Keratinocyte (primary cell): ENCODE measurements around the gene SMARCD3. TPM values are rescaled to one million over a fixed set of nuclear protein-coding genes. Genes with fewer than 3 reads are reported as not detected.

ENCODE experiments used
- DNase-seq: peaks from one replicate; pipeline ENCODE4 v3.0.0-alpha.2; 2011; ENCODE audit warnings: low read depth, missing footprints, low spot score
- FAIRE-seq: peaks from 2 replicates; lab custom pipeline; 2011; peaks lifted over from hg19 to GRCh38; lab: Jason Lieb, UNC
- H2AFZ ChIP-seq: 2 replicates; pipeline ENCODE4 v1.6.0; 2012; ENCODE audit warnings: low read length, control low read depth, inconsistent platforms; ENCODE audit not compliant: control insufficient read depth
- H3K27ac ChIP-seq: 2 replicates; pipeline ENCODE4 v1.5.1; 2011; ENCODE audit warnings: low read length; ENCODE audit not compliant: control insufficient read depth, insufficient read depth
- H3K27me3 ChIP-seq: 3 replicates; pipeline ENCODE4 v1.6.0; 2011; ENCODE audit warnings: low read length; ENCODE audit not compliant: control insufficient read depth, insufficient read depth; ENCODE audit errors: extremely low read depth
- H3K36me3 ChIP-seq, 2 experiments: 2 replicates in 1 of 2; 3 replicates in 1 of 2; pipeline ENCODE4 v1.5.1; 2011; ENCODE audit warnings: low read length in 2 of 2, mild to moderate bottlenecking in 1 of 2; ENCODE audit not compliant: control insufficient read depth in 2 of 2, insufficient read depth in 2 of 2; ENCODE audit errors: extremely low read depth in 1 of 2
- H3K4me1 ChIP-seq: 3 replicates; pipeline ENCODE4 v1.5.1; 2011; ENCODE audit warnings: low read length; ENCODE audit not compliant: control insufficient read depth, insufficient read depth; ENCODE audit errors: extremely low read depth
- H3K4me2 ChIP-seq: 3 replicates; pipeline ENCODE4 v1.6.0; 2011; ENCODE audit warnings: low read depth, low read length; ENCODE audit not compliant: control insufficient read depth, insufficient read depth; ENCODE audit errors: extremely low read depth
- H3K4me3 ChIP-seq, 3 experiments: fragments of 200-600 bp in 1 of 3; sonication (generic) in 1 of 3; 2 replicates in 2 of 3; 3 replicates in 1 of 3; pipeline ENCODE4 v1.5.1; 2011 to 2016; ENCODE audit warnings: low read length in 3 of 3, mild to moderate bottlenecking in 3 of 3, control low read depth in 2 of 3, inconsistent platforms in 1 of 3, low read depth in 1 of 3, mixed read lengths in 1 of 3, mixed run types in 1 of 3, moderate library complexity in 1 of 3; ENCODE audit not compliant: control insufficient read depth in 2 of 3, insufficient read depth in 2 of 3; ENCODE audit errors: extremely low read depth in 1 of 3
- H3K79me2 ChIP-seq: 2 replicates; pipeline ENCODE4 v1.6.0; 2012; ENCODE audit warnings: low read length; ENCODE audit not compliant: control insufficient read depth, insufficient read depth
- H3K9ac ChIP-seq: 3 replicates; pipeline ENCODE4 v1.6.0; 2011; ENCODE audit warnings: low read length; ENCODE audit not compliant: control insufficient read depth, insufficient read depth; ENCODE audit errors: extremely low read depth
- H3K9me1 ChIP-seq: 3 replicates; pipeline ENCODE4 v1.6.0; 2011; ENCODE audit warnings: low read length; ENCODE audit not compliant: control insufficient read depth, insufficient read depth; ENCODE audit errors: extremely low read depth
- H3K9me3 ChIP-seq: 2 replicates; pipeline ENCODE4 v1.5.1; 2012; ENCODE audit warnings: low read depth, low read length; ENCODE audit not compliant: control insufficient read depth
- H4K20me1 ChIP-seq: 3 replicates; pipeline ENCODE4 v1.6.0; 2011; ENCODE audit warnings: low read length; ENCODE audit not compliant: control insufficient read depth, insufficient read depth; ENCODE audit errors: extremely low read depth
- EZH2 ChIP-seq: IDR thresholded peaks from one replicate; pipeline ENCODE4 v1.6.1; 2012; ENCODE audit warnings: inconsistent platforms, mild to moderate bottlenecking, low read length, moderate library complexity
- dilution Hi-C: fragments of 300-500 bp; cut with MboI; formaldehyde crosslinking; loops from one replicate; pipeline ENCODE4 v1.7.0; 2020; ENCODE audit warnings: low sequenced_read_pairs; ENCODE audit not compliant: extremely low pct_ligation_motif_present
- polyA plus RNA-seq, 5 experiments: library from polyadenylated mRNA; depleted of rRNA in 3 of 5; stranded (reverse) in 3 of 5; stranded (forward) in 1 of 5; unstranded in 1 of 5; fragments of >200 nt; gene quantifications; 1 replicate in 1 of 5; 2 replicates in 3 of 5; 3 replicates in 1 of 5; pipeline versions ENCODE4 v1.2.1 to v1.2.3, GENCODE V29; 2011 to 2012; ENCODE audit warnings: missing spikeins in 2 of 5, low read depth in 1 of 5, low replicate concordance in 1 of 5
- TF ChIP-seq, protein P1 (sequence below), 3 experiments: IDR thresholded peaks in 1 of 3; conservative IDR thresholded peaks in 1 of 3; optimal IDR thresholded peaks in 1 of 3; 2 replicates in 2 of 3; 3 replicates in 1 of 3; pipeline versions ENCODE3 to v1.5.1; 2011; ENCODE audit warnings: low read length in 3 of 3, mild to moderate bottlenecking in 3 of 3, moderate library complexity in 2 of 3, control low read depth in 1 of 3, inconsistent platforms in 1 of 3; ENCODE audit not compliant: insufficient read depth in 2 of 3; ENCODE audit errors: extremely low read depth in 1 of 3

The SMARCD3 gene
- polyA plus RNA-seq, 1 donor (not counting 4 experiments of a cell fraction or from before 2014, with no cell fraction given) = 3.0 TPM

- FAIRE-seq = no peak
These were observed 16.1 kb upstream of the SMARCD3 start for GRCh38 chr7:151264615-151265014.

DNA sequence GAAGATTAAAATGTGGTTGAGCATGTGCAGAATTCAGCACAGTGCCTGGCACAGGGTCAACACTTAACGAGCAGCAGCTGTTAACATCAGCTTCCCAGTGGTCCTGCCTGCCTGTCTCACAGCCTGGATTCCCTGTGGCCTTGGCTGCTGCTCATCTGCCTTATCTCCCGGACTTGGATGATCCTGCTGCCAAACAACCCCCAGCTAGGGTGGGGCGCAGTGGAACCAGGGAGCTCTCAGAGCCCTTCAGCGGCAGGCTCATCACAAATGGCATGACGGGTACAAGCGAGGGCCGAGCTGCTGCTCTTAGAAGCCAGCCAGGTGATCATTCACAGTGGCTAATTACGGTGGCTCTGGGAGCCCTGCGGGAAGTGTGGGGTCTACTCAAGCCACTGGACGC lies 13.0 kb upstream of the SMARCD3 start:
- Histone ChIP-seq H3K36me3 (no peaks in the 10 kb centered on the region), H3K4me2 (no peak overlapping the region), H3K9me1 (no peaks in the 10 kb centered on the region), H3K27me3 (peaks cover 47% of the 10 kb centered on the region), H3K9me3 (no peaks in the 10 kb centered on the region), H4K20me1 (no peaks in the 10 kb centered on the region), H3K9ac (no peak overlapping the region), H3K79me2 (no peaks in the 10 kb centered on the region), H2AFZ (no peak overlapping the region), H3K4me3 (no peak overlapping the region), H3K27ac (no peak overlapping the region), H3K4me1 (no peaks in the 10 kb centered on the region)
- TF ChIP-seq, protein P1, sequence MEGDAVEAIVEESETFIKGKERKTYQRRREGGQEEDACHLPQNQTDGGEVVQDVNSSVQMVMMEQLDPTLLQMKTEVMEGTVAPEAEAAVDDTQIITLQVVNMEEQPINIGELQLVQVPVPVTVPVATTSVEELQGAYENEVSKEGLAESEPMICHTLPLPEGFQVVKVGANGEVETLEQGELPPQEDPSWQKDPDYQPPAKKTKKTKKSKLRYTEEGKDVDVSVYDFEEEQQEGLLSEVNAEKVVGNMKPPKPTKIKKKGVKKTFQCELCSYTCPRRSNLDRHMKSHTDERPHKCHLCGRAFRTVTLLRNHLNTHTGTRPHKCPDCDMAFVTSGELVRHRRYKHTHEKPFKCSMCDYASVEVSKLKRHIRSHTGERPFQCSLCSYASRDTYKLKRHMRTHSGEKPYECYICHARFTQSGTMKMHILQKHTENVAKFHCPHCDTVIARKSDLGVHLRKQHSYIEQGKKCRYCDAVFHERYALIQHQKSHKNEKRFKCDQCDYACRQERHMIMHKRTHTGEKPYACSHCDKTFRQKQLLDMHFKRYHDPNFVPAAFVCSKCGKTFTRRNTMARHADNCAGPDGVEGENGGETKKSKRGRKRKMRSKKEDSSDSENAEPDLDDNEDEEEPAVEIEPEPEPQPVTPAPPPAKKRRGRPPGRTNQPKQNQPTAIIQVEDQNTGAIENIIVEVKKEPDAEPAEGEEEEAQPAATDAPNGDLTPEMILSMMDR (optimal IDR thresholded peaks at IDR 0.05 in 1 of 3, IDR thresholded peaks at IDR 0.05 in 1 of 3, conservative IDR thresholded peaks at IDR 0.05 in 1 of 3; ENCODE audit: extremely low read depth in 1 of 3, insufficient read depth in 2 of 3, low read length in 3 of 3) = no peak
- no peak for TF ChIP-seq EZH2
- no peak for FAIRE-seq
- no peak for DNase-seq
- dilution Hi-C loops = no loop called here

More at GRCh38 chr7:151264615-151265014, 16.1 kb upstream of the SMARCD3 start:
- Histone ChIP-seq H3K36me3 (no peaks in the 10 kb centered on the region), H3K4me3 (no peak overlapping the region), H3K4me1 (no peaks in the 10 kb centered on the region), H3K9ac (no peak overlapping the region), H4K20me1 (no peaks in the 10 kb centered on the region), H2AFZ (no peak overlapping the region), H3K9me3 (no peaks in the 10 kb centered on the region), H3K9me1 (no peaks in the 10 kb centered on the region), H3K27ac (no peak overlapping the region), H3K4me2 (no peak overlapping the region), H3K27me3 (peaks cover 36% of the 10 kb centered on the region), H3K79me2 (no peaks in the 10 kb centered on the region)
- dilution Hi-C loops = no loop called here
- TF ChIP-seq EZH2 = no peak
- TF ChIP-seq, protein P1 (optimal IDR thresholded peaks at IDR 0.05 in 1 of 3, IDR thresholded peaks at IDR 0.05 in 1 of 3, conservative IDR thresholded peaks at IDR 0.05 in 1 of 3; ENCODE audit: extremely low read depth in 1 of 3, insufficient read depth in 2 of 3, low read length in 3 of 3) = no peak
- no peak for DNase-seq
